Neuronal stem cell (in vitro differentiated cells): Measurements from ENCODE around the gene COL20A1.
A peak's percentile ranks its signal among the peaks of the same experiment; 100 is the strongest.

Experiments
- DNase-seq: peaks from one replicate; pipeline ENCODE4 v3.0.0-alpha.2; 2013; ENCODE audit warnings: low spot score
- H2AFZ ChIP-seq: one replicate; pipeline ENCODE4 v1.6.1; 2013; ENCODE audit warnings: mild to moderate bottlenecking, low read length, inconsistent platforms
- H2AK5ac ChIP-seq: 2 replicates; pipeline ENCODE4 v1.6.1; 2013; ENCODE audit warnings: low read depth, mild to moderate bottlenecking, inconsistent platforms, low read length, moderate library complexity, mixed read lengths
- H2BK120ac ChIP-seq: 2 replicates; pipeline ENCODE4 v1.6.1; 2013; ENCODE audit warnings: low read depth, mild to moderate bottlenecking, inconsistent platforms, low read length, moderate library complexity, mixed read lengths
- H2BK12ac ChIP-seq: one replicate; pipeline ENCODE4 v1.6.1; 2013; ENCODE audit warnings: low read length, inconsistent platforms
- H2BK15ac ChIP-seq: 2 replicates; pipeline ENCODE4 v1.6.1; 2013; ENCODE audit warnings: mild to moderate bottlenecking, low read length, inconsistent platforms, mixed read lengths
- H2BK5ac ChIP-seq: one replicate; pipeline ENCODE4 v1.6.1; 2013; ENCODE audit warnings: inconsistent platforms, mild to moderate bottlenecking, low read length, moderate library complexity
- H3K14ac ChIP-seq: one replicate; pipeline ENCODE4 v1.6.1; 2013; ENCODE audit warnings: low read length, inconsistent platforms
- H3K18ac ChIP-seq: 2 replicates; pipeline ENCODE4 v1.6.1; 2013; ENCODE audit warnings: low read length, inconsistent platforms
- H3K23ac ChIP-seq: 2 replicates; pipeline ENCODE4 v1.6.1; 2013; ENCODE audit warnings: low read depth, mild to moderate bottlenecking, mixed read lengths, low read length, inconsistent platforms; ENCODE audit not compliant: poor library complexity
- H3K27ac ChIP-seq: replicated peaks from 3 replicates; pipeline ENCODE4 v1.5.1; 2013; ENCODE audit warnings: low read length, inconsistent platforms
- H3K27me3 ChIP-seq, 3 experiments: 2 replicates each; pipeline ENCODE4 v1.6.1; 2013; ENCODE audit warnings: low read length in 3 of 3, mild to moderate bottlenecking in 2 of 3, inconsistent platforms in 1 of 3, low read depth in 1 of 3, mixed read lengths in 1 of 3, moderate library complexity in 1 of 3; ENCODE audit not compliant: control insufficient read depth in 3 of 3, insufficient read depth in 3 of 3
- H3K36me3 ChIP-seq, 2 donors: replicated peaks in 1 of 2; 2 replicates each; pipeline ENCODE4 v1.6.1; 2013; ENCODE audit warnings: low read length in 2 of 2; ENCODE audit not compliant: control insufficient read depth in 2 of 2, insufficient read depth in 2 of 2
- H3K4ac ChIP-seq: 2 replicates; pipeline ENCODE4 v1.6.1; 2013; ENCODE audit warnings: inconsistent platforms, mild to moderate bottlenecking, low read length, moderate library complexity
- H3K4me1 ChIP-seq, 2 donors: 1 replicate in 1 of 2; 2 replicates in 1 of 2; pipeline ENCODE4 v1.6.1; 2013; ENCODE audit warnings: low read length in 2 of 2, low read depth in 1 of 2; ENCODE audit not compliant: control insufficient read depth in 2 of 2, insufficient read depth in 1 of 2
- H3K4me2 ChIP-seq: one replicate; pipeline ENCODE4 v1.6.1; 2013; ENCODE audit warnings: mild to moderate bottlenecking, low read length, inconsistent platforms; ENCODE audit not compliant: insufficient read depth, poor library complexity, severe bottlenecking
- H3K4me3 ChIP-seq, 2 donors: 2 replicates each; pipeline ENCODE4 v1.5.1; 2013; ENCODE audit warnings: low read length in 2 of 2, mild to moderate bottlenecking in 2 of 2, inconsistent platforms in 1 of 2, moderate library complexity in 1 of 2
- H3K79me1 ChIP-seq: one replicate; pipeline ENCODE4 v1.6.1; 2013; ENCODE audit warnings: low read depth, mild to moderate bottlenecking, inconsistent platforms, low read length, moderate library complexity
- H3K9ac ChIP-seq: one replicate; pipeline ENCODE4 v1.6.1; 2013; ENCODE audit warnings: mild to moderate bottlenecking, low read depth, low read length, inconsistent platforms; ENCODE audit not compliant: poor library complexity
- H3K9me3 ChIP-seq, 2 donors: replicated peaks in 1 of 2; 2 replicates each; pipeline versions ENCODE3 to v1.6.1; 2013; ENCODE audit warnings: low read length in 2 of 2, mild to moderate bottlenecking in 2 of 2, inconsistent platforms in 1 of 2, low read depth in 1 of 2, mixed read lengths in 1 of 2, moderate library complexity in 1 of 2; ENCODE audit not compliant: control insufficient read depth in 2 of 2, insufficient read depth in 1 of 2
- H4K8ac ChIP-seq: one replicate; pipeline ENCODE4 v1.6.1; 2013; ENCODE audit warnings: low read depth, mild to moderate bottlenecking, inconsistent platforms, low read length, moderate library complexity
- H4K91ac ChIP-seq: one replicate; pipeline ENCODE4 v1.6.1; 2013; ENCODE audit warnings: low read length, low read depth, mild to moderate bottlenecking, inconsistent platforms; ENCODE audit not compliant: poor library complexity
- WGBS, 2 donors: extraction: QIAGEN DNeasy Blood & Tissue Kit; methylation state at CpG; one replicate each; pipeline ENCODE4 v1.1.7; 2013; ENCODE audit warnings: missing lambda C conversion rate in 2 of 2, mixed read lengths in 1 of 2; ENCODE audit not compliant: insufficient read length in 2 of 2, insufficient replicate concordance in 1 of 2; ENCODE audit errors: extremely low coverage in 2 of 2; 5-methylcytosine and 5-hydroxymethylcytosine counted together

The COL20A1 gene

GRCh38 chr20:63311186-63311832, 18.3 kb downstream of the COL20A1 start:
- no peak overlapping the region for H3K23ac ChIP-seq
- DNase-seq: no peak
- H2AK5ac ChIP-seq: peak overlapping the region; percentile 56
- peak overlapping the region; percentile 75 for H3K14ac ChIP-seq
- H4K8ac ChIP-seq: no peak overlapping the region
- no peak overlapping the region for H2BK120ac ChIP-seq
- peaks cover 0 to 21% (median 0%) of the 10 kb centered on the region in 3 experiments for H3K27me3 ChIP-seq
- no peak overlapping the region for H2AFZ ChIP-seq
- H4K91ac ChIP-seq: no peak overlapping the region
- no CpG with 5 or more reads among the region's 29 CpGs for WGBS, 2 donors
- H2BK15ac ChIP-seq: no peak overlapping the region
- no peak overlapping the region for H3K27ac ChIP-seq
- H3K36me3 ChIP-seq: no peaks in the 10 kb centered on the region
- peaks cover 1 to 11% of the 10 kb centered on the region in 2 donors for H3K4me1 ChIP-seq
- H3K4me3 ChIP-seq: no peak overlapping the region
- peaks cover 2% of the 10 kb centered on the region for H3K79me1 ChIP-seq
- H3K4ac ChIP-seq: no peak overlapping the region
- H3K18ac ChIP-seq: peak overlapping the region; percentile 70
- H3K9me3 ChIP-seq: no peaks in the 10 kb centered on the region
- H3K9ac ChIP-seq: no peak overlapping the region
- H2BK5ac ChIP-seq: peak overlapping the region; percentile 66
- H3K4me2 ChIP-seq: no peak overlapping the region
- no peak overlapping the region for H2BK12ac ChIP-seq

- Histone ChIP-seq H3K4me3 (no peak overlapping the region), H2BK12ac (no peak overlapping the region), H4K8ac (no peak overlapping the region), H3K27me3 (peaks cover 0 to 23% (median 0%) of the 10 kb centered on the region in 3 experiments), H2BK15ac (no peak overlapping the region), H3K9ac (no peak overlapping the region), H3K23ac (no peak overlapping the region), H2BK5ac (no peak overlapping the region), H4K91ac (no peak overlapping the region), H3K14ac (no peak overlapping the region), H2BK120ac (no peak overlapping the region), H2AFZ (no peak overlapping the region), H3K27ac (no peak overlapping the region), H3K4me2 (no peak overlapping the region), H3K9me3 (no peaks in the 10 kb centered on the region), H3K18ac (peak overlapping the region; percentile 70), H3K36me3 (no peaks in the 10 kb centered on the region), H3K79me1 (peaks cover 2% of the 10 kb centered on the region), H3K4ac (no peak overlapping the region), H3K4me1 (peaks cover 1 to 11% of the 10 kb centered on the region in 2 donors), H2AK5ac (peak overlapping the region; percentile 56)
- no peak for DNase-seq
- no CpG with 5 or more reads among the region's 18 CpGs for WGBS, 2 donors
Observed at GRCh38 chr20:63311833-63312243, 18.9 kb downstream of the COL20A1 start.

- Histone ChIP-seq H2AK5ac (peak overlapping the region; percentile 84), H3K4me3 (no peak overlapping the region), H3K27ac (no peak overlapping the region), H2BK15ac (no peak overlapping the region), H2BK120ac (no peak overlapping the region), H3K4ac (no peak overlapping the region), H3K79me1 (peaks cover 2% of the 10 kb centered on the region), H2AFZ (no peak overlapping the region), H4K8ac (no peak overlapping the region), H3K9me3 (no peaks in the 10 kb centered on the region), H4K91ac (no peak overlapping the region), H3K36me3 (no peaks in the 10 kb centered on the region), H3K9ac (peak overlapping the region; percentile 21), H3K14ac (no peak overlapping the region), H3K18ac (peak overlapping the region; percentile 38), H3K27me3 (peaks cover 0 to 23% (median 0%) of the 10 kb centered on the region in 3 experiments), H2BK12ac (peak overlapping the region; percentile 41), H3K4me1 (peaks cover 1 to 11% of the 10 kb centered on the region in 2 donors), H3K4me2 (no peak overlapping the region), H2BK5ac (no peak overlapping the region), H3K23ac (no peak overlapping the region)
- no peak for DNase-seq
- no CpG with 5 or more reads among the region's 9 CpGs for WGBS, 2 donors
Observed at GRCh38 chr20:63312273-63312672, 19.3 kb downstream of the COL20A1 start.

GRCh38 chr20:63312690-63313348, 19.8 kb downstream of the COL20A1 start:
- no peak overlapping the region for H3K4me3 ChIP-seq
- H2AFZ ChIP-seq: no peak overlapping the region
- H3K14ac ChIP-seq: peak overlapping the region; percentile 59
- WGBS, 2 donors: no CpG with 5 or more reads among the region's 22 CpGs
- no peak overlapping the region for H3K18ac ChIP-seq
- no peak overlapping the region for H3K23ac ChIP-seq
- peaks cover 1 to 11% of the 10 kb centered on the region in 2 donors for H3K4me1 ChIP-seq
- H2BK15ac ChIP-seq: no peak overlapping the region
- no peaks in the 10 kb centered on the region for H3K36me3 ChIP-seq
- no peak overlapping the region for H2BK5ac ChIP-seq
- H4K8ac ChIP-seq: no peak overlapping the region
- H3K4ac ChIP-seq: no peak overlapping the region
- no peak overlapping the region for H4K91ac ChIP-seq
- peak overlapping the region; percentile 84 for H2AK5ac ChIP-seq
- no peak overlapping the region for H3K27ac ChIP-seq
- peaks cover 2% of the 10 kb centered on the region for H3K79me1 ChIP-seq
- no peak overlapping the region for H3K4me2 ChIP-seq
- no peak overlapping the region for H2BK12ac ChIP-seq
- peaks cover 0 to 18% (median 0%) of the 10 kb centered on the region in 3 experiments for H3K27me3 ChIP-seq
- no peak overlapping the region for H2BK120ac ChIP-seq
- no peak for DNase-seq
- H3K9me3 ChIP-seq: no peaks in the 10 kb centered on the region
- H3K9ac ChIP-seq: no peak overlapping the region
